ENCODE data around the gene CTTNBP2NL.
"Not testable (repeated sequence)": the region's sequence is repeated elsewhere in the genome, so short reads cannot be mapped to it uniquely, and the experiment has no call there.

CTTNBP2NL gene

DNA sequence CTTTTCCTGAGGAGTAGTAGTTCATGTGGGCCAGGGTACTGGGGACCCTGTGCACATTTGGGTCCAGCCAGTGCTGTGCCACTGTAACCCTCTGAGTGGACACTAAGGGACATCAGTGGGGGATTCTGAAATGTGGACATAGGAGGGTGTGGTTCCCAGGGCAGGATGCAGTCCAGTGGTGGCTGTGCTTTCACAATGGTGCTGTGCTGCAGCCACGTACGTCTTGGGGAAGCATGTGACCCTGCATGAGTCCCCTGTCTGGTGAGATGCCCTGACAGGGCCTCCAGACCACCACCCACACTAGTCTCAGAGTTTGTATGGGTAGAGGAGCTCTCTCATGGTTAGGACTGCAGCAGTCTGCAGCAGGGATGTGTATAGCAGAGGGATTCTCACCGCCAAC lies 75.0 kb downstream of the CTTNBP2NL start:
- H3K27me3 ChIP-seq (ENCODE audit: low read depth) = no peaks in the 10 kb centered on the region
- H3K4me3 ChIP-seq = no peak overlapping the region
- H3K4me1 ChIP-seq = peaks cover 5% of the 10 kb centered on the region
- no peaks in the 10 kb centered on the region for H3K9me3 ChIP-seq
- no peaks in the 10 kb centered on the region for H3K36me3 ChIP-seq (replicated peaks)
- in situ Hi-C loops (cut with MboI; ENCODE audit: low sequenced_read_pairs) = no loop called here
- no peak for DNase-seq (ENCODE audit: low spot score in 2 of 2)

DNA sequence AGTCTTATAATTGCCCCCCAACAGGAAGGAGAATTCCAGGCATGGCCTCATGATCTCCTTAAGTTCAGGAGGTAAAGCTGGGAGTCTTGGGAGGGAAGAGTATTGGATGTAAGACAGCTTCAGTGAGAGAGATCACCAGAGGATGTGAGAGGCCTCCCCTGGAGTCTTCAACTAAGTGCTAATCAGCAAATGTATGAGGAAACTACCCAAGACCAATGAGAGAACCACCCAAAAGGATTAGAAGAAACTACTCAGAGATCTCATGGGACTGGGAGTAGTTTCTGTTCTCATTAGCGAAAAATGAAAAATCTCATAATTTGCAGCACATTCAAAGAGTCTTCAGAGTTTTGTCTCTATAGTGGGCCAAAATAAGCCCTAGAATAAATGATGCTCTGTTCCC lies 76.1 kb downstream of the CTTNBP2NL start:
- Histone ChIP-seq H3K36me3 (replicated peaks) (no peaks in the 10 kb centered on the region), H3K4me1 (no peaks in the 10 kb centered on the region), H3K4me3 (no peak overlapping the region), H3K27me3 (ENCODE audit: low read depth) (no peaks in the 10 kb centered on the region), H3K9me3 (no peaks in the 10 kb centered on the region)
- no peak for DNase-seq (ENCODE audit: low spot score in 2 of 2)
- in situ Hi-C loops (cut with MboI; ENCODE audit: low sequenced_read_pairs) = no loop called here

DNA sequence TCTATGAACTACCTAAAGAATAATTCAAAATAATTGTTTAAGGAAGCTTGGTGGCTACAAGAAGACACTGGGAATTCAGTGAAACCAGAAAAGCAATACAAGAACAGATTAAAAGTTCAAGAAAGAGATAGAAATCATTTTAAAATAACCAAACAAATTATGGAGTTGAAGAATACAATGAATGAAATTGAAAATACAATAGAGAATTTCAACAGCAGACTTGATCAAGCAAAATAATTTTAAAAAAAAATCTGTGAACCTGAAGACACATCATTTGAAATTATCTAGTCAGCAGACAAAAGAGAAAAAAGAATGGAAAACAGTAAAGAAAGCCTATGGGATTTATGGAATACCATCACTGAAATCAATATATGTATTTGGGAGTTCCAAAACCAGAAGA lies 81.5 kb downstream of the CTTNBP2NL start:
- Histone ChIP-seq H3K36me3 (replicated peaks) (no peaks in the 10 kb centered on the region), H3K9me3 (peaks cover 3% of the 10 kb centered on the region; the same call in 1 of the 2 replicates), H3K27me3 (ENCODE audit: low read depth) (peaks cover under 1% of the 10 kb centered on the region; the same call in 1 of the 2 replicates), H3K4me1 (no peaks in the 10 kb centered on the region), H3K4me3 (no peak overlapping the region)
- in situ Hi-C loops (cut with MboI; ENCODE audit: low sequenced_read_pairs) = no loop called here
- no peak for DNase-seq (ENCODE audit: low spot score in 2 of 2)

DNA sequence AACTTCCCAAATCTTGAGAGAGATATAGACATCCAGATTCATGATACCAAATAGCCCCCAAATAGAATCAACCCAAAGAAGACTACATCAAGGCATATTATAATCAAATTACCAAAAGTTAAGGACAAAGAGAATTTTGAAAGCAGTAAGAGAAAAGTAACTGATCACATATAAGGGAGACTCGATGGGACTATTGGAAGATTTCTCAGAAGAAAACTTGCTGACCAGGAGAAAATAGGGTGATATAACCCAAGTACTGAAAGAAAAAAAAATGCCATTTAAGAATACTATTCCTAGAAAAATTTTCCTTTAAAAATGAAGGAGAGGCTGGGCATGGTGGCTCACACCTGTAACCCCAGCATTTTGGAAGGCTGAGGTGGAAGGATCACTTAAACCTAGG lies 82.3 kb downstream of the CTTNBP2NL start:
- Histone ChIP-seq H3K36me3 (replicated peaks) (no peaks in the 10 kb centered on the region), H3K4me3 (no peak overlapping the region), H3K4me1 (no peaks in the 10 kb centered on the region), H3K27me3 (ENCODE audit: low read depth) (peaks cover 4% of the 10 kb centered on the region; the same call in 1 of the 2 replicates), H3K9me3 (peaks cover 3% of the 10 kb centered on the region; the same call in 1 of the 2 replicates)
- in situ Hi-C loops (cut with MboI; ENCODE audit: low sequenced_read_pairs) = no loop called here
- no peak for DNase-seq (ENCODE audit: low spot score in 2 of 2)

DNA sequence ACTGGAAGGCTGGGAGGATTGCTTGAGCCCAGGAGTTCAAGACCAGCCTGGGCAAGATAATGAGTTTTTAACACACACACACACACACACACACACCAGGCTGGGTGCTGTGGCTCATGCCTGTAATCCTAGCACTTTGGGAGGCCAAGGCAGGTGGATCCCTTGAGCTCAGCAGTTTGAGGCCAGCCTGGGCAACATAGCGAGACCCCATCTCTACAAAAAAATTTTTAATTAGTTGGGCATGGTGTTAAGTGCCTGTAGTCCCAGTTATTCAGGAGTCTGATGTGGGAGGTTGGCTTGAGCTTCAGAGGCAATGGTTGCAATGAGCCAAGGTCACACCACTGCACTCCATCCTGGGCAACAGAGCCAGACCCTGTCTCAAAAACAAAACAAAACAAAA lies 90.0 kb downstream of the CTTNBP2NL start:
- H3K36me3 ChIP-seq (replicated peaks); H3K27me3 ChIP-seq (ENCODE audit: low read depth); H3K9me3 ChIP-seq; DNase-seq (ENCODE audit: low spot score in 2 of 2); in situ Hi-C loops (cut with MboI; ENCODE audit: low sequenced_read_pairs); H3K4me1 ChIP-seq; H3K4me3 ChIP-seq: not testable (repeated sequence)

DNA sequence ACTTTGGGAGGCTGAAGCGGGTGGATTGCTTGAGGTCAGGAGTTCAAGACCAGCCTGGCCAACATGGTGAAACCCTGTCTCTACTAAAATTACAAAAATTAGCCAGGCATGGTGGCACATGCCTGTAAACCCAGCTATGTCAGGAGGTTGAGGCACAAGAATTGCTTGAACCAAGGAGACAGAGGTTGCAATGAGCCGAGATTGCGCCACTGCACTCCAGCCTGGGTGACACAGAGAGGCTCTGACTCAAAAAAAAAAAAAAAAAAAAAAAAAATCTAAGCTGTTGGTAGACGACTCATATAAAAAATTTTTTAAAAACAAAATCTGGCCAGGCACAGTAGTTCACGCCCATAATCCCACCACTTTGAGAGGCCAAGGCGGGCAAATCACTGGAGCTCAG lies 91.7 kb downstream of the CTTNBP2NL start:
- DNase-seq (ENCODE audit: low spot score in 2 of 2); H3K9me3 ChIP-seq; H3K4me3 ChIP-seq; H3K4me1 ChIP-seq; H3K36me3 ChIP-seq (replicated peaks); in situ Hi-C loops (cut with MboI; ENCODE audit: low sequenced_read_pairs); H3K27me3 ChIP-seq (ENCODE audit: low read depth): not testable (repeated sequence)

DNA sequence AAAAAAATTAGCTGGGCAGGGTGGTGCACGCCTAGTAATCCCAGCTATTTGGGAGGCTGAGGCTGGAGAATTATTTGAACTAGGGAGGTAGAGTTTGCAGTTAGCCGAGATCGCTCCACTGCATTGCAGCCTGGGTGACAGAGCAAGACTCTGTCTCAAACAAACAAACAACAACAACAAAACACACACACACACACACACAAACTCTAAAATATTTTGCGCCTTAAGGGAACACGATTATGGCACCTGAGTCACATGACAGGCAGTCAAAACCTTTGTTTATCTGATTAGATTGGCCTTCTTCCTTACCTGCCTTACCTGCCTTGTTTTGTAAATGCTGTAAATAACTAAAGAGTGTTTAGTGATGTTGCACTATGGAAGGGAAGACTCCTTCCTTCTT lies 92.1 kb downstream of the CTTNBP2NL start:
- peaks cover 9% of the 10 kb centered on the region for H3K4me1 ChIP-seq
- in situ Hi-C loops (cut with MboI; ENCODE audit: low sequenced_read_pairs) = no loop called here
- DNase-seq (ENCODE audit: low spot score in 2 of 2) = no peak

DNA sequence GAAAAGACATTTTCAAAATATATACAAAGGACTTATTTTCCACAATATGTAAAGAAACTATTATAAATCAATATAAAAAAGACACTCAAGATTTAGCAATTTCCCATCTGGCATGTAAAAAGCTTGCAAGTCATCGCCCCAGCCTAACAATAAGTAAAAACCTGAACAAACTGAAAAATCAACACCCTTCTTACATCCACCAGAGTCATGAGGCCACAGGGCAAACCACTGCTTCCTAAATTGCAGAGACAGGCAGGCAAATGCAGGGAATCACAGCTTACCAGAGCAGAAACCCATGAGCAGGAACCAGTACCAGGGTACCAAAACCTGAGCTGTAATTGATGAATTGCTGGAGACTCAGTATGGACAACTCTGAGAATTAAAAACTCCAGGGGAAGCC lies 96.1 kb downstream of the CTTNBP2NL start:
- DNase-seq (ENCODE audit: low spot score in 2 of 2) = no peak
- H3K36me3 ChIP-seq (replicated peaks) = no peaks in the 10 kb centered on the region
- no peak overlapping the region for H3K4me3 ChIP-seq
- peaks cover 3% of the 10 kb centered on the region for H3K4me1 ChIP-seq
- in situ Hi-C loops (cut with MboI; ENCODE audit: low sequenced_read_pairs) = no loop called here
- no peaks in the 10 kb centered on the region for H3K9me3 ChIP-seq
- H3K27me3 ChIP-seq (ENCODE audit: low read depth) = no peaks in the 10 kb centered on the region; the same call in 1 of the 2 replicates

More for the DNA sequence above, 92.1 kb downstream of the CTTNBP2NL start:
- no peaks in the 10 kb centered on the region; the same call in 1 of the 2 replicates for H3K27me3 ChIP-seq (ENCODE audit: low read depth)
- no peak overlapping the region for H3K4me3 ChIP-seq
- H3K36me3 ChIP-seq (replicated peaks) = no peaks in the 10 kb centered on the region
- H3K9me3 ChIP-seq = no peaks in the 10 kb centered on the region

DNA sequence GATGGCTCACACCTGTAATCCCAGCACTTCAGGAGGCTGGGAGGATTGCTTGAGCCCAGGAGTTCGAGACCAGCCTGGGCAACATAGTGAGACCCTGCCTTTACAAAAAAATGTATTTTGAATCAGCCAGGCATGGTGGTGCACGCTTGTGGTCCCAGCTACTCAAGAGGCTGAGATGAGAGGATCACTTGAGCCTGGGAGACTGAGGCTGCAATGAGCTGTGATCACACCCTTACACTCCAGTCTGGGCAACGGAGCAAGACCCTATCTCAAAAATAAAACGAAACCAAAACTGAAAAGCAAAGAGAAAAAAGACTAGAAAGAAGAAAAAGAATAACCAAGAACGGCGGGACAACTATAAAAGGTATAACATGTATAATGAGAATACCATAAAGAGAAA lies 97.3 kb downstream of the CTTNBP2NL start:
- H3K4me3 ChIP-seq = no peak overlapping the region
- no peaks in the 10 kb centered on the region for H3K36me3 ChIP-seq (replicated peaks)
- no peaks in the 10 kb centered on the region; the same call in 1 of the 2 replicates for H3K27me3 ChIP-seq (ENCODE audit: low read depth)
- no peaks in the 10 kb centered on the region for H3K9me3 ChIP-seq
- DNase-seq (ENCODE audit: low spot score in 2 of 2) = no peak
- no peaks in the 10 kb centered on the region for H3K4me1 ChIP-seq
- in situ Hi-C loops (cut with MboI; ENCODE audit: low sequenced_read_pairs) = no loop called here

DNA sequence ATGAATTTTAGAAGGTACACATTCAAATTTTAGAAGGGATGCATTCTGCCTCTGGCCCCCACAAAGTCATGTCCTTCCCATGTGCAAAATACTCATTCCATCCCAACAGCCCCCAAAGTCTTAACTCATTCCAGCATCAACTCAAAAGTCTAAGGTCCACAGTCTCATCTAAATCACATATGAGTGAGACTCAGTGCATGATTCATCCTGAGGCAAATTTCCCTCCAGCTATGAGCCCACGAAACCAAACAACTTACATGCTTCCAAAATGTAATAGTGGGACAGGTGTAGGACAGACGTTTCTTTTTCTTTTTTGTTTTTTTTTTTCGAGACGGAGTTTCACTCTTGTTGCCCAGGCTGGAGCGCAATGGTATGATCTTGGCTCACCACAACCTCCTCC lies 100.3 kb downstream of the CTTNBP2NL start:
- no peak overlapping the region for H3K4me3 ChIP-seq
- DNase-seq (ENCODE audit: low spot score in 2 of 2) = no peak
- H3K27me3 ChIP-seq (ENCODE audit: low read depth) = no peaks in the 10 kb centered on the region; the same call in 1 of the 2 replicates
- H3K36me3 ChIP-seq (replicated peaks) = no peaks in the 10 kb centered on the region
- in situ Hi-C loops (cut with MboI; ENCODE audit: low sequenced_read_pairs) = no loop called here
- H3K4me1 ChIP-seq = 0 out of 2 replicates have a peak, but pooled peaks cover under 1% of the 10 kb centered on the region
- H3K9me3 ChIP-seq = no peaks in the 10 kb centered on the region

DNA sequence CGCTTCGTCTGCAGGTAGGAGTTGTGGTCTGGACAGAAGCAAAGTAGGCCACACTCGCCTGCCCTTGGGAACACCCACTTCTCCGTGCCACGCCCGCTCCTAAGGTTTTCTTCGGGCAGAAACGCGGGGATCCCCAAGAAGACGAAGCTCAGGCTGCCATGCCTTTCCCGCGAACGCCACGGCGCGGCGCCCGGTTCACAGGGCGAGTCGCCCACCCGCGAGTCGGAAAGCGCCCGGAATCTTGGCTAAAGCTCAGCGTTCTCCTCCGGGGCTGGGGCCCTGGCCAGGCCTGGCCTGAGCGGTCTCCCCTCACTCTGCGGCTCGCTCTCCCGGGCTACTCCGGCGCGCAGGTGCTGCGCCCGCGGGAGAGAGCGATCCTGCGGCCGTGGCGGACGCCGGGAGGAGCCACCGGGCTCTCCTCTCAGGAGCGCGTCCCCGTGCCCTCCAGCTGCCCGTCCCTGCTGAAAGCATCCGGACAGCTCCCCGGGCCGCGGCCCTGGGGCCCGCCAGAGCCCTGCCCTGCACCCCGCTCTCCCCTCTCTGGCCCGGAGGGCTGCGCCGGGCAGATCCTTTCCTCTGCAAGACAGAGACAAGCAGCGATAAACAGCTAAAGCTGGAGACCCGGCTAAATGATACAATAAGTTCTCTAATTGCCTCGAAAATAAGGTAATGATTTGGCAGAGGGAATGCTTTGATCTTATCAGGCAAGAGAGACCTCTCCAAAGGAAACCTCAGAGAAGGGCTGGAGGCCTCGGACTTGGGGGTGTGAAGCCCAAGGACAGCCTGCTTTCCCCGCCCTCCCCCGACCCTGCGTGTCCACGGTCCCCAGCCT lies 106.0 kb downstream of the CTTNBP2NL start:
- Histone ChIP-seq H3K4me3 (peak overlapping the region; percentile 29), H3K36me3 (replicated peaks) (no peaks in the 10 kb centered on the region), H3K27me3 (ENCODE audit: low read depth) (no peaks in the 10 kb centered on the region), H3K9me3 (no peaks in the 10 kb centered on the region), H3K4me1 (peaks cover 15% of the 10 kb centered on the region)
- in situ Hi-C loops (cut with MboI; ENCODE audit: low sequenced_read_pairs) = no loop called here
- DNase-seq (ENCODE audit: low spot score in 2 of 2) = peak; percentile 6 to 78

DNA sequence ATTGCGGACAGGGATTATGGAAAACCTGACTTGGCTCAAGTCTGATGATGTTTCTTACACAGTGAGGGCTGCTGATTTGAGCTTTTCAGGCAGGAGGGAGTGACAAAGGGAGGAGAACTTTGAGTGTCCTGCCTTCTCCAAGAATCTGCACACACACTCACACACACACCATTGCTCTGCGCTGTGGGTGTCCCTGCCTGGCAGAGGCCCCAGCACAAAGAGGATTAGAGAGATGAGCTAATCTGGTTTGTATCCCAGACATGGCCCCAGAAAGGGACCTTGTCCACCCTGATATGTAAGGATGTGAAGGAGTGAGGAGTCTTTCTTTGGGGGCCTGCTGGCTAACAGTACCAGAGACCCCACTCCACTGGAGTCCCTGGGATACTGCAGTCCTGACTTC lies 106.8 kb downstream of the CTTNBP2NL start:
- in situ Hi-C loops (cut with MboI; ENCODE audit: low sequenced_read_pairs) = no loop called here
- peak in 1 of 2 experiments; percentile 25 for DNase-seq (ENCODE audit: low spot score in 2 of 2)
- Histone ChIP-seq H3K27me3 (ENCODE audit: low read depth) (no peaks in the 10 kb centered on the region), H3K36me3 (replicated peaks) (no peaks in the 10 kb centered on the region), H3K4me1 (peaks cover 15% of the 10 kb centered on the region), H3K4me3 (no peak overlapping the region), H3K9me3 (no peaks in the 10 kb centered on the region)

DNA sequence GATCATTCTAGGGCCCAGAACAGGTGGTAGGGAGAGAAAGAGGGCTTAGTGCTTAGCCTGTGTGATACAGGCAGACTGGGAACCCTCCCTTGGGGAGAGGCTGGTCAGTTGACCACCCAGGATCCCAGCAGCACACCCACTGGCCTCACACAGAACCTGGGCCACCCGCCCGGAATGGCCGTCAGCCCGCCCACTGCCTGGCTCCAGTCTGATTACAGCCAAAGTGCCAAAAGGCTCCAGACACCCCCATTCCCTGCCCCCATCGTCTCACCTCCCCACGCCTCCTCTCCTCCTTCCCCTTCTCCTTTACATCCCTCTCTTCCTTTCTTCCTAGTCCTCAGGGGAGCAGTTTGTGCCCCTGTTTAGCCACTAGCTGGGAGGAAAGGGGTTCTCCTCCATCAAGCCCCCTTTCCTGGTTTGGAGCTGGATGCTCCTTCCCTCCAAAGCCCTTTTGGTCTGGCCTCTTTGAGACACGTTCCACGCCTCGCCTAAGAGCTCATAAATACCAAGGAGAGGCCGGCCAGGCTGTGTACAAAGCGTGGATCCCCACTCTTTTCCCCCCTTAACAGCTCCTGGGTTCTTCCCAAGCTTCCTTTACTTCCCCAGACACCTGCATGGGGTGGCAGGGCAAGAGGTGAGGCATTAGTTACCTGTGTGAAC lies 108.1 kb downstream of the CTTNBP2NL start:
- in situ Hi-C loops (cut with MboI; ENCODE audit: low sequenced_read_pairs) = no loop called here
- Histone ChIP-seq H3K36me3 (replicated peaks) (no peaks in the 10 kb centered on the region), H3K27me3 (ENCODE audit: low read depth) (no peaks in the 10 kb centered on the region), H3K4me3 (no peak overlapping the region), H3K9me3 (no peaks in the 10 kb centered on the region), H3K4me1 (peaks cover 15% of the 10 kb centered on the region)
- DNase-seq (ENCODE audit: low spot score in 2 of 2) = no peak

DNA sequence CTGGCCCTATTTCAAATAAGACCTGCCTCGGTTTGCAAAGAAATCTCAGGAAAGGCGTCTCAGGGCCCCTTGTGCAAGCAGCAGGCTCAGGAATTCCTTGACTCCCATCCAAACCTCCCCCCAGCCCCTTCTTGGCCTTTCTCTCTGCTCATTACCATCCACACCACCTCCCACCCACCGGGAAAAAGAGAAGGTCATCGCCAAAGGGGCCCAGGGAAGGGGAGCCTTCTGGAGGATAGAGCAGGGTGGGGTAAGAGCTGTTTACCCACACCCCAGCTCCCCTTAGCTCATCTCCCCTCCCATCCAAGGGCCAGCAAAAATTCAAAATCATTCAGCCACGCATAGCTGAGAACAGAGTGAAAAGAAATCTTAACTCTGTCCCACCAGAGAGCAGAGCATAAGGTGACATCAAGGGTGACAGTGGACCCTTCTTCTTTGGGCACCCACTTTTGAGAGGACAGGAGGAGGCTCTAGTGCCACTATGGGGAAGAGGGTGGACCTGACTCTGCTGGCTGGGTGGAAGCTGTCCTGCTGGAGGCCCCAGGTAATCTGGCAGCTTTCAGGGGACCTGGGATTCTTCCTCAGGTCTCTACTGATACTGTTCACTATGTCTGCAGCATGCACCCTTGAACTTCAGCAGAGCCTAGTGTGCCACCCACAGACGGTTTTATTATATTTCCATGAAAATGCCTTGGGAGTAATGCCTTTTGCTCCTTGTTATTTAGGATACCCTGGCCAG lies 108.8 kb downstream of the CTTNBP2NL start:
- H3K27me3 ChIP-seq (ENCODE audit: low read depth) = no peaks in the 10 kb centered on the region
- H3K9me3 ChIP-seq = no peaks in the 10 kb centered on the region
- in situ Hi-C loops (cut with MboI; ENCODE audit: low sequenced_read_pairs) = no loop called here
- H3K4me1 ChIP-seq = peaks cover 15% of the 10 kb centered on the region
- H3K4me3 ChIP-seq = no peak overlapping the region
- no peaks in the 10 kb centered on the region for H3K36me3 ChIP-seq (replicated peaks)
- no peak for DNase-seq (ENCODE audit: low spot score in 2 of 2)
